Left lobe of liver (tissue), 2 donors: ENCODE results near the gene CTNNA3. TPM values are rescaled to one million over a fixed set of nuclear protein-coding genes. Genes with fewer than 3 reads are reported as not detected.

ENCODE experiments used
- ATAC-seq: fragments of 200-7000 bp; cut with Tn5 transposase; one replicate; pipeline ENCODE4 v1.9.1; 2020; ENCODE audit warnings: mild to moderate bottlenecking, moderate library complexity
- DNase-seq: peaks from one replicate; pipeline ENCODE4 v3.0.0-alpha.2; 2020; ENCODE audit warnings: low spot score
- total RNA-seq: library from RNA; stranded (reverse); gene quantifications from one replicate; pipeline ENCODE4 v1.2.1, GENCODE V29; 2021
- donor health status: DM: no; HTN: no; CAD: no; lungs with moderate emphysema.
- donor health status: DM: no; HTN: yes; CAD: no.

CTNNA3 gene
- total RNA-seq, 1 donor from 2014 or later = 1.5 TPM

- DNase-seq (no peak), ATAC-seq (no peak)
Measured at GRCh38 chr10:66837990-66838389, 858.0 kb downstream of the CTNNA3 start.

GRCh38 chr10:66837335-66837734, 858.7 kb downstream of the CTNNA3 start:
- ATAC-seq (no peak), DNase-seq (no peak)

- DNase-seq (no peak), ATAC-seq (no peak)
Measured at GRCh38 chr10:66836771-66837170, 859.2 kb downstream of the CTNNA3 start.

GRCh38 chr10:66836057-66836456, 859.9 kb downstream of the CTNNA3 start:
- ATAC-seq = no peak
- no peak for DNase-seq

- ATAC-seq (no peak), DNase-seq (no peak)
Measured at GRCh38 chr10:66835400-66835799, 860.6 kb downstream of the CTNNA3 start.

GRCh38 chr10:66834802-66835201, 861.2 kb downstream of the CTNNA3 start:
- ATAC-seq (no peak), DNase-seq (no peak)

- DNase-seq = no peak
- ATAC-seq = no peak
Measured at GRCh38 chr10:66833861-66834260, 862.1 kb downstream of the CTNNA3 start.

GRCh38 chr10:66832781-66833422, 863.1 kb downstream of the CTNNA3 start:
- DNase-seq (no peak), ATAC-seq (no peak)

GRCh38 chr10:66828957-66829356, 867.0 kb downstream of the CTNNA3 start:
- DNase-seq (no peak), ATAC-seq (no peak)

GRCh38 chr10:66827353-66827752, 868.6 kb downstream of the CTNNA3 start:
- no peak for ATAC-seq
- no peak for DNase-seq

- no peak for ATAC-seq
Measured at GRCh38 chr10:66823301-66823700, 872.7 kb downstream of the CTNNA3 start.

GRCh38 chr10:66822801-66823200, 873.2 kb downstream of the CTNNA3 start:
- no peak for ATAC-seq
- no peak for DNase-seq

More at GRCh38 chr10:66823301-66823700, 872.7 kb downstream of the CTNNA3 start:
- DNase-seq = no peak

GRCh38 chr10:66819691-66820090, 876.3 kb downstream of the CTNNA3 start:
- DNase-seq (no peak), ATAC-seq (no peak)

GRCh38 chr10:66813122-66813521, 882.9 kb downstream of the CTNNA3 start:
- ATAC-seq (no peak), DNase-seq (no peak)

- no peak for DNase-seq
- no peak for ATAC-seq
Measured at GRCh38 chr10:66811211-66811610, 884.8 kb downstream of the CTNNA3 start.

- no peak for ATAC-seq
- DNase-seq = no peak
Measured at GRCh38 chr10:66809402-66809801, 886.6 kb downstream of the CTNNA3 start.

GRCh38 chr10:66805612-66806011, 890.4 kb downstream of the CTNNA3 start:
- ATAC-seq = no peak
- DNase-seq = no peak

- ATAC-seq (peak; percentile 88), DNase-seq (no peak)
Measured at GRCh38 chr10:66804962-66805361, 891.0 kb downstream of the CTNNA3 start.

GRCh38 chr10:66803174-66803573, 892.8 kb downstream of the CTNNA3 start:
- DNase-seq (no peak), ATAC-seq (no peak)

- peak; percentile 52 for ATAC-seq
- DNase-seq = no peak
Measured at GRCh38 chr10:66799474-66799873, 896.5 kb downstream of the CTNNA3 start.

- no peak for DNase-seq
Measured at GRCh38 chr10:66795866-66796265, 900.1 kb downstream of the CTNNA3 start.

GRCh38 chr10:66792441-66792840, 903.6 kb downstream of the CTNNA3 start:
- DNase-seq (no peak), ATAC-seq (peak; percentile 36)

More at GRCh38 chr10:66795866-66796265, 900.1 kb downstream of the CTNNA3 start:
- no peak for ATAC-seq
